HFFc6 (cell line): Measurements from ENCODE around the gene ALX3. TPM values are rescaled to one million over a fixed set of nuclear protein-coding genes. Genes with fewer than 3 reads are reported as not detected.

ENCODE experiments used
- DNase-seq: peaks from one replicate; pipeline ENCODE4 v3.0.0-alpha.2; 2018
- H3K27ac Mint-ChIP-seq: 2 replicates; pipeline ENCODE4 v1.8.0; 2020; ENCODE audit warnings: mild to moderate bottlenecking, mixed read lengths
- H3K27me3 Mint-ChIP-seq: 2 replicates; pipeline ENCODE4 v1.8.0; 2021; ENCODE audit warnings: mild to moderate bottlenecking, moderate library complexity, mixed read lengths; ENCODE audit not compliant: insufficient read depth
- H3K36me3 Mint-ChIP-seq: 2 replicates; pipeline ENCODE4 v1.8.0; 2021; ENCODE audit warnings: low read depth, mixed read lengths
- H3K4me1 Mint-ChIP-seq: 2 replicates; pipeline ENCODE4 v1.8.0; 2020; ENCODE audit warnings: low read depth, mixed read lengths
- H3K4me3 Mint-ChIP-seq: 2 replicates; pipeline ENCODE4 v1.8.0; 2020; ENCODE audit warnings: mild to moderate bottlenecking, moderate library complexity, mixed read lengths
- H3K9me3 Mint-ChIP-seq: 2 replicates; pipeline ENCODE4 v1.8.0; 2020; ENCODE audit warnings: mild to moderate bottlenecking, mixed read lengths
- total RNA-seq, 6 experiments: library from RNA; stranded (reverse); fragmentation: NEBNext Ultra II Directional; extraction: Animal tissue kit (Norgen Biotek cat#: 25700); gene quantifications; 2 replicates in 1 of 6; 3 replicates in 5 of 6; pipeline ENCODE4 v1.2.3, GENCODE V29; 2021
- TF ChIP-seq, protein P1 (sequence below): fragments of 200-600 bp; sonication (generic); IDR thresholded peaks from 2 replicates; pipeline ENCODE4 v1.5.0; 2021; ENCODE audit warnings: antibody characterized with exemption, mild to moderate bottlenecking

ALX3 gene
- total RNA-seq, 6 experiments from 2014 or later, result 1.0 to 10.0 (median 1.4) TPM

GRCh38 chr1:110088739-110089316 is 18.4 kb upstream of the ALX3 start:
- peaks cover 63% of the 10 kb centered on the region for H3K4me1 Mint-ChIP-seq
- H3K36me3 Mint-ChIP-seq, result no peaks in the 10 kb centered on the region
- H3K27ac Mint-ChIP-seq, result peak overlapping the region; percentile 17; the same call in 1 of the 2 replicates
- no peak for DNase-seq
- TF ChIP-seq, protein P1, sequence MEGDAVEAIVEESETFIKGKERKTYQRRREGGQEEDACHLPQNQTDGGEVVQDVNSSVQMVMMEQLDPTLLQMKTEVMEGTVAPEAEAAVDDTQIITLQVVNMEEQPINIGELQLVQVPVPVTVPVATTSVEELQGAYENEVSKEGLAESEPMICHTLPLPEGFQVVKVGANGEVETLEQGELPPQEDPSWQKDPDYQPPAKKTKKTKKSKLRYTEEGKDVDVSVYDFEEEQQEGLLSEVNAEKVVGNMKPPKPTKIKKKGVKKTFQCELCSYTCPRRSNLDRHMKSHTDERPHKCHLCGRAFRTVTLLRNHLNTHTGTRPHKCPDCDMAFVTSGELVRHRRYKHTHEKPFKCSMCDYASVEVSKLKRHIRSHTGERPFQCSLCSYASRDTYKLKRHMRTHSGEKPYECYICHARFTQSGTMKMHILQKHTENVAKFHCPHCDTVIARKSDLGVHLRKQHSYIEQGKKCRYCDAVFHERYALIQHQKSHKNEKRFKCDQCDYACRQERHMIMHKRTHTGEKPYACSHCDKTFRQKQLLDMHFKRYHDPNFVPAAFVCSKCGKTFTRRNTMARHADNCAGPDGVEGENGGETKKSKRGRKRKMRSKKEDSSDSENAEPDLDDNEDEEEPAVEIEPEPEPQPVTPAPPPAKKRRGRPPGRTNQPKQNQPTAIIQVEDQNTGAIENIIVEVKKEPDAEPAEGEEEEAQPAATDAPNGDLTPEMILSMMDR, result no peak
- H3K4me3 Mint-ChIP-seq, result no peak overlapping the region
- H3K27me3 Mint-ChIP-seq, result peaks cover 8% of the 10 kb centered on the region
- H3K9me3 Mint-ChIP-seq, result no peaks in the 10 kb centered on the region

DNA sequence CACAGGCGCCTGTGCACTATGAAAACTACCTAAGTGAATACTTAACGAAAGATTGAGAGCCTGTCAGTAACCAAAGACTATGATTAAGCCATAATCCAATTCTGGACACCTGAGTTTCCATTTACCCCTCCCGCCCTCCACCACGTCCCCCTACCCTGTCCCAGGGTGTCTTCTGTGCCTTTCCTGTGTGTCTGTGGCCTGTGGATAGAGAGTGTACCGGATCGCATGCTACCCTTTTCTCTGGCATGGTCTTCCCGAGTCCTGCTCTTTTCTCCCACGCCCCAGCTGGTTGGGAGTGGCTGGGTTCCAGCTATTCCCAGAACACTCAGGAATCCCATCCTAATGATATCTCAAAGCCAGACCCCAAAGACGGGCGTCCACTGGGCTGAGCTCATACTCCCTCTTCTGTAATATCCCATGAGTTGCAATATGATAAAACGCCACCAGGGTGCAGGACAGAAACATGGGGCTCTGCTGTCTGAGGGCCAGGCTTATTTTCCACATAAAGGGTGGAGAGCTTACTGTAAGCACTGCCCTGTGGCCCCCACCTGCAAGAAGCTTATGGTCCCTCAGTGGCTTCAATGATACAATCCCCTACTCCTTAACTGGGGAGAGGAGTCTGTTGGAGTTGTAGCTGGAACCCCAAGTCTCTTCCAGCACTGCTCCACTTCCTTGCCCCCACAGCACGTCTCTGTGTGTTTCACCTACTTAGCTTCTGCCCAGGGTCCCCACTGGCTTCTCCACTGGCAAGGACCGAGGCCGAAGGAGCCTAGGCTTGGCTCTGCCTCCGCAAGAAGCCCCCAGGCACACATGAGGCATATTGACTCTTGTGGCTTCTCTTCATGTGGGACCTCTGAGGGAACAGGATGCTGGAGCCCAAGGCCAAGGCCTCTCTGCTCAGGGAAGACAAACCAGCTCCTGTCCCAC is 17.6 kb upstream of the ALX3 start:
- H3K36me3 Mint-ChIP-seq, result no peaks in the 10 kb centered on the region
- H3K4me1 Mint-ChIP-seq, result peaks cover 68% of the 10 kb centered on the region
- peak; percentile 73 for DNase-seq
- peaks cover 8% of the 10 kb centered on the region for H3K27me3 Mint-ChIP-seq
- H3K4me3 Mint-ChIP-seq, result peak overlapping the region; percentile 69; the same call in 1 of the 2 replicates
- peak overlapping the region; percentile 77; the same call in 1 of the 2 replicates for H3K27ac Mint-ChIP-seq
- H3K9me3 Mint-ChIP-seq, result no peaks in the 10 kb centered on the region
- TF ChIP-seq, protein P1, result peak; percentile 87

DNA sequence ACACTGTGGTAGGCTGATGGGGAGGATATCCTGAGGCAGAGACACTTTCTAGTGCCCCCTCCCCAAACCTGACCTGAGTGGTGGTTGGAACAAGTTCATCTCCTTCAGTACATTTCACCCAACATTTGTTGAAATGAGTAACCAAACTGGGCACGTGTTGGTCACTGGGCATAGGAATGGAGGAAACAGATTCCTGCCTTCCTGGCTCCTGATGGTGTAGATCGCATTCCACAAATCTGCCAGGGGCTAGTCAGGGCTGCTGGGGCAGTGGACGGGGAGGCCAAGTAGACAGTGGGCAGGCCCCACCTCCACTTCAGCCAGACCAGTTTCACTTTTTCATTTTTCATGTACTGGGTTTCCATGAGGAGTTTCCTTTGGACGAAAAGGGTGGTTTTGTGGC is 16.5 kb upstream of the ALX3 start:
- Mint-ChIP-seq H3K9me3 (no peaks in the 10 kb centered on the region), H3K4me1 (peaks cover 68% of the 10 kb centered on the region), H3K4me3 (peak overlapping the region; percentile 84), H3K27ac (peak overlapping the region; percentile 83), H3K36me3 (no peaks in the 10 kb centered on the region), H3K27me3 (peaks cover 8% of the 10 kb centered on the region)
- DNase-seq, result peak; percentile 64
- TF ChIP-seq, protein P1, result no peak

DNA sequence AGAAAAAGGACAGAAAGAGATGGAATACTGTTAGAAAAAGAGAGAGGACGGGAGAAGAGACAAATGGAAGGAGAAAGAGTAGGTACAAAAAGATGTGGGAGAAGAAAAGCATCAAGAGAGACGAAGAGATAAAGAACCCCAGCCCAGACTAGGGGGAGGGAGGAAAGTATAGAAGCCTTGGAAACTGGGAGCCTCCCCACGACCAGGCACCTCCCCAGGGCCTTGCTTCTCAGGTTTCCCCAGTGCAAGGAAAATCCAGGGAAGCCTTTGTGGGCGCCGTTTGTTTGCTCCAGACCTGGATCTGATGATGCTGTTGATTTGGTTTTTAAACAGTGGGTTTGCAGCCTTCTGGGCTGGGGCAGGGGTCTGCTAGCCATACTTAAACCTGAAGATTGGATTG is 15.2 kb upstream of the ALX3 start:
- Mint-ChIP-seq H3K27me3 (peaks cover 8% of the 10 kb centered on the region), H3K4me3 (peak overlapping the region; percentile 84; the same call in 1 of the 2 replicates), H3K4me1 (peaks cover 59% of the 10 kb centered on the region), H3K27ac (peak overlapping the region; percentile 83), H3K9me3 (no peaks in the 10 kb centered on the region), H3K36me3 (no peaks in the 10 kb centered on the region)
- no peak for DNase-seq
- TF ChIP-seq, protein P1, result no peak

DNA sequence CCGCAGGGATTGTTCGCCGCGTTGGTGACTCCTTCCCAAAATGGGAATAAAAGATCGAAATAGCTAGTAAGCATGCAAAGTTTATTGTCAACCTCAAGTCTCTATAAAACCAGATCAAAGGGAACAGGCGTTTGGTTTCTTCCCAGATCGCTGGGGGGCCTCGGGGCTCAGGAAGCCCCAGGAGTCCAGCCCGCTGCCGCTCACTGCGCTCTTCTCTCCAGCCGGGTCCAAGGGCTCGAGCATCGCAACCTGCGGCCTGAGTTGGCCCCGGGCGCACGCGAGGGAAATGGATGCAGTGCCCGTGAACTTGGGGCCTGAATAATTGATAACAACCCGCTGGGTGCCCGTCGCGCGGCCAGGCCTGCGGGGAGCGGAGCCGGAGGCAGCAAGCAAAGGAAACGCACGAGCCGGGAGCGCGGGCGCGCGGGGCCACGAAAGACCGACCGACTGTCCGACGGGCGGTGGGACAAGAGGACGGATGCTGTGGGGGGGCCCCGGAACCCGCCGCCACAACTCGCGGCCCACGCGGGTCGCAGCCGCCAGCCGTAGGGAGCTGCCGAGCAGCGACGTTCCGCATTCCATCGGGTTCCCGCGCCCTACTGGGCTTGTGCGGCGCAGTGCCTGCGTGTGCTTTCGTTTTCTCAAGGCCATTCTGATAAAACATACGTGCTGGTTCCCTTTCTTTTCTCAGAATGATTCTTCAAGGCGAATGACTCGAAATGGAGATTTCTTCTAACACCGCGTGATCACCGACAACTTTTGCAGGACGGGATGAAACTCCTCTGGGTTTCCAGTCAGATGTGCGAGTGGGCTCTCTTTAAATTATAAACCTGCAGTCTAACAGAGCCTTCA is 14.0 kb upstream of the ALX3 start:
- TF ChIP-seq, protein P1, result 0 out of 2 replicates have a peak, but pooled peaks have one; percentile 12
- H3K27ac Mint-ChIP-seq, result peak overlapping the region; percentile 83

More for the DNA sequence above, 14.0 kb upstream of the ALX3 start:
- Mint-ChIP-seq H3K36me3 (no peaks in the 10 kb centered on the region), H3K4me1 (peaks cover 56% of the 10 kb centered on the region), H3K9me3 (no peaks in the 10 kb centered on the region), H3K4me3 (peak overlapping the region; percentile 84), H3K27me3 (peaks cover 7% of the 10 kb centered on the region; the same call in 1 of the 2 replicates)
- peak; percentile 39 for DNase-seq
